Measurements from ENCODE around the gene ARL6IP4.

ARL6IP4 gene

DNA sequence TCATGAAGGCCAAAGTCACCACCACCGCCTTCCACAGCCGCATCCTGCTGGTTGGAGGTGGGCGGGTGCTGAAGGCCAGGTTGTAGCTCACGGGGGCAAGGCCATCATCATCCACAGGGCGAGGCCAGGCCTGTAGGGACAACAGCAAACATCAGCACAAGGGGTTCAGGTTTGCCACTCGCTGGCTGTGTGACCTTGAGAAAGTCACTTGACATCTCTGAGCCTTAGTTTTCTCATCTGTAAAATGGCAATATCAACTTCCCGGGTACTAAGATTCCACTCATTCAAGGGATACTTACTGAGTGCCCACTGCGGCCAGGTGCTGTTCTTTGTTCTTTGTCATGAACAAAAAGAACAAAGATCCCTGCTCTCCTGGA lies 20.3 kb upstream of the ARL6IP4 start:
- Histone ChIP-seq H3K27me3 (replicated peaks) (no peaks in the 10 kb centered on the region), H3K4me3 (ENCODE audit: low read depth, low read length) (no peak overlapping the region), H3K27ac (no peak overlapping the region), H3K36me3 (replicated peaks) (peaks cover 13% of the 10 kb centered on the region)
- in situ Hi-C loops (cut with HindIII; ENCODE audit: low pct_ligation_motif_present, low sequenced_read_pairs) = no loop called here
- no peak for DNase-seq
- TF ChIP-seq, protein P1, sequence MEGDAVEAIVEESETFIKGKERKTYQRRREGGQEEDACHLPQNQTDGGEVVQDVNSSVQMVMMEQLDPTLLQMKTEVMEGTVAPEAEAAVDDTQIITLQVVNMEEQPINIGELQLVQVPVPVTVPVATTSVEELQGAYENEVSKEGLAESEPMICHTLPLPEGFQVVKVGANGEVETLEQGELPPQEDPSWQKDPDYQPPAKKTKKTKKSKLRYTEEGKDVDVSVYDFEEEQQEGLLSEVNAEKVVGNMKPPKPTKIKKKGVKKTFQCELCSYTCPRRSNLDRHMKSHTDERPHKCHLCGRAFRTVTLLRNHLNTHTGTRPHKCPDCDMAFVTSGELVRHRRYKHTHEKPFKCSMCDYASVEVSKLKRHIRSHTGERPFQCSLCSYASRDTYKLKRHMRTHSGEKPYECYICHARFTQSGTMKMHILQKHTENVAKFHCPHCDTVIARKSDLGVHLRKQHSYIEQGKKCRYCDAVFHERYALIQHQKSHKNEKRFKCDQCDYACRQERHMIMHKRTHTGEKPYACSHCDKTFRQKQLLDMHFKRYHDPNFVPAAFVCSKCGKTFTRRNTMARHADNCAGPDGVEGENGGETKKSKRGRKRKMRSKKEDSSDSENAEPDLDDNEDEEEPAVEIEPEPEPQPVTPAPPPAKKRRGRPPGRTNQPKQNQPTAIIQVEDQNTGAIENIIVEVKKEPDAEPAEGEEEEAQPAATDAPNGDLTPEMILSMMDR (IDR thresholded peaks at IDR 0.05; ENCODE audit: low read depth, low read length, missing control alignments) = no peak

GRCh38 chr12:122961531-122962329 lies 18.8 kb upstream of the ARL6IP4 start:
- DNase-seq = no peak
- TF ChIP-seq, protein P1 (IDR thresholded peaks at IDR 0.05; ENCODE audit: low read depth, low read length, missing control alignments) = no peak
- in situ Hi-C loops (cut with HindIII; ENCODE audit: low pct_ligation_motif_present, low sequenced_read_pairs) = no loop called here

GRCh38 chr12:122963941-122964265 lies 16.6 kb upstream of the ARL6IP4 start:
- Histone ChIP-seq H3K36me3 (replicated peaks) (peaks cover 8% of the 10 kb centered on the region), H3K4me3 (ENCODE audit: low read depth, low read length) (no peak overlapping the region), H3K27ac (no peak overlapping the region), H3K27me3 (replicated peaks) (no peaks in the 10 kb centered on the region)
- TF ChIP-seq, protein P1 (IDR thresholded peaks at IDR 0.05; ENCODE audit: low read depth, low read length, missing control alignments) = no peak
- DNase-seq = no peak
- in situ Hi-C loops (cut with HindIII; ENCODE audit: low pct_ligation_motif_present, low sequenced_read_pairs) = no loop called here

More at GRCh38 chr12:122961531-122962329, 18.8 kb upstream of the ARL6IP4 start:
- Histone ChIP-seq H3K27me3 (replicated peaks) (no peaks in the 10 kb centered on the region), H3K27ac (no peak overlapping the region), H3K36me3 (replicated peaks) (peaks cover 13% of the 10 kb centered on the region), H3K4me3 (ENCODE audit: low read depth, low read length) (no peak overlapping the region)

GRCh38 chr12:122964439-122965257 lies 15.8 kb upstream of the ARL6IP4 start:
- no peak overlapping the region for H3K27ac ChIP-seq
- TF ChIP-seq, protein P1 (IDR thresholded peaks at IDR 0.05; ENCODE audit: low read depth, low read length, missing control alignments) = no peak
- H3K27me3 ChIP-seq (replicated peaks) = no peaks in the 10 kb centered on the region
- no peak overlapping the region for H3K4me3 ChIP-seq (ENCODE audit: low read depth, low read length)
- in situ Hi-C loops (cut with HindIII; ENCODE audit: low pct_ligation_motif_present, low sequenced_read_pairs) = no loop called here
- H3K36me3 ChIP-seq (replicated peaks) = peaks cover 4% of the 10 kb centered on the region
- DNase-seq = no peak

GRCh38 chr12:122965321-122965751 lies 15.1 kb upstream of the ARL6IP4 start:
- no peak overlapping the region for H3K27ac ChIP-seq

More at GRCh38 chr12:122965321-122965751, 15.1 kb upstream of the ARL6IP4 start:
- TF ChIP-seq, protein P1 (IDR thresholded peaks at IDR 0.05; ENCODE audit: low read depth, low read length, missing control alignments) = no peak
- DNase-seq = no peak
- in situ Hi-C loops (cut with HindIII; ENCODE audit: low pct_ligation_motif_present, low sequenced_read_pairs) = no loop called here
- H3K36me3 ChIP-seq (replicated peaks) = no peaks in the 10 kb centered on the region
- H3K4me3 ChIP-seq (ENCODE audit: low read depth, low read length) = peak overlapping the region; percentile 79
- H3K27me3 ChIP-seq (replicated peaks) = no peaks in the 10 kb centered on the region
